PFSK-1 (cell line): Measurements from ENCODE around the gene PPP6R1.

ENCODE experiments used
- FOXP2 ChIP-seq: optimal IDR thresholded peaks from 2 replicates; pipeline ENCODE3; 2011; ENCODE audit warnings: borderline replicate concordance, control low read depth, inconsistent platforms; ENCODE audit not compliant: insufficient read depth; ENCODE audit errors: extremely low read length, extremely low read depth
- POLR2AphosphoS5 ChIP-seq: IDR thresholded peaks from 2 replicates; pipeline ENCODE4 v1.6.1; 2012; ENCODE audit warnings: low read depth, mild to moderate bottlenecking, control low read depth, low read length, moderate library complexity
- SIN3A ChIP-seq: IDR thresholded peaks from 2 replicates; pipeline ENCODE4 v1.6.1; 2012; ENCODE audit warnings: mild to moderate bottlenecking, low read length, moderate library complexity, borderline replicate concordance; ENCODE audit not compliant: insufficient read depth
- TAF1 ChIP-seq: IDR thresholded peaks from 2 replicates; pipeline ENCODE4 v1.6.1; 2012; ENCODE audit warnings: low read length, control low read depth, borderline replicate concordance; ENCODE audit not compliant: insufficient read depth
- TF ChIP-seq, protein P1 (sequence below), 2 experiments: IDR thresholded peaks; 2 replicates each; pipeline versions ENCODE4 v1.6.1 to v1.8.0; 2011 to 2012; ENCODE audit warnings: low read depth in 2 of 2, low read length in 2 of 2, control low read depth in 1 of 2, inconsistent platforms in 1 of 2, mild to moderate bottlenecking in 1 of 2, moderate library complexity in 1 of 2; ENCODE audit not compliant: insufficient read depth in 1 of 2

Gene PPP6R1

DNA sequence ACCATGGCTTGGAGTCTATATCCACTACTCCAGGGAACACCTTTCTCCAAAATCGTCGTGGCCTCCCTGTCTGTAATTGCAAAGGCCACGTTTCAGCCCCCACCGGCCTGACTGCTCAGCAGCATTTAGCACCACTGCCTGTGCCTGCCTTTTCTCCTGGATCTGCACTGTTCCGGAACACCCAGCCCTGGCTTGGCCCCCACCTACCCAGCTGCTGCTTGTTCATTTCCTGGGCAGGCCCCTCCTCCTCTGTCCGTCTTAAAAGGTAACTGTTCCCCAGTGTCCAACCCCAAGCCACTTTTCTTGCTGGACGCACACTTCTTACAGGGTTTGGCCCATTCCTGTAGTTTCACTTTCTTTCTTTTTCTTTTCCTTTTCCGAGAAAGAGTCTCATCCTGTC lies 70.2 kb downstream of the PPP6R1 start:
- TF ChIP-seq TAF1 (no peak), POLR2AphosphoS5 (0 out of 2 replicates have a peak, but pooled peaks have one; percentile 20)
- TF ChIP-seq, protein P1, sequence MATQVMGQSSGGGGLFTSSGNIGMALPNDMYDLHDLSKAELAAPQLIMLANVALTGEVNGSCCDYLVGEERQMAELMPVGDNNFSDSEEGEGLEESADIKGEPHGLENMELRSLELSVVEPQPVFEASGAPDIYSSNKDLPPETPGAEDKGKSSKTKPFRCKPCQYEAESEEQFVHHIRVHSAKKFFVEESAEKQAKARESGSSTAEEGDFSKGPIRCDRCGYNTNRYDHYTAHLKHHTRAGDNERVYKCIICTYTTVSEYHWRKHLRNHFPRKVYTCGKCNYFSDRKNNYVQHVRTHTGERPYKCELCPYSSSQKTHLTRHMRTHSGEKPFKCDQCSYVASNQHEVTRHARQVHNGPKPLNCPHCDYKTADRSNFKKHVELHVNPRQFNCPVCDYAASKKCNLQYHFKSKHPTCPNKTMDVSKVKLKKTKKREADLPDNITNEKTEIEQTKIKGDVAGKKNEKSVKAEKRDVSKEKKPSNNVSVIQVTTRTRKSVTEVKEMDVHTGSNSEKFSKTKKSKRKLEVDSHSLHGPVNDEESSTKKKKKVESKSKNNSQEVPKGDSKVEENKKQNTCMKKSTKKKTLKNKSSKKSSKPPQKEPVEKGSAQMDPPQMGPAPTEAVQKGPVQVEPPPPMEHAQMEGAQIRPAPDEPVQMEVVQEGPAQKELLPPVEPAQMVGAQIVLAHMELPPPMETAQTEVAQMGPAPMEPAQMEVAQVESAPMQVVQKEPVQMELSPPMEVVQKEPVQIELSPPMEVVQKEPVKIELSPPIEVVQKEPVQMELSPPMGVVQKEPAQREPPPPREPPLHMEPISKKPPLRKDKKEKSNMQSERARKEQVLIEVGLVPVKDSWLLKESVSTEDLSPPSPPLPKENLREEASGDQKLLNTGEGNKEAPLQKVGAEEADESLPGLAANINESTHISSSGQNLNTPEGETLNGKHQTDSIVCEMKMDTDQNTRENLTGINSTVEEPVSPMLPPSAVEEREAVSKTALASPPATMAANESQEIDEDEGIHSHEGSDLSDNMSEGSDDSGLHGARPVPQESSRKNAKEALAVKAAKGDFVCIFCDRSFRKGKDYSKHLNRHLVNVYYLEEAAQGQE (IDR thresholded peaks at IDR 0.05; ENCODE audit: insufficient read depth in 1 of 2, low read depth in 2 of 2, low read length in 2 of 2): peak in 1 of 2 experiments; percentile 30; a peak in 1 of 4 replicates

DNA sequence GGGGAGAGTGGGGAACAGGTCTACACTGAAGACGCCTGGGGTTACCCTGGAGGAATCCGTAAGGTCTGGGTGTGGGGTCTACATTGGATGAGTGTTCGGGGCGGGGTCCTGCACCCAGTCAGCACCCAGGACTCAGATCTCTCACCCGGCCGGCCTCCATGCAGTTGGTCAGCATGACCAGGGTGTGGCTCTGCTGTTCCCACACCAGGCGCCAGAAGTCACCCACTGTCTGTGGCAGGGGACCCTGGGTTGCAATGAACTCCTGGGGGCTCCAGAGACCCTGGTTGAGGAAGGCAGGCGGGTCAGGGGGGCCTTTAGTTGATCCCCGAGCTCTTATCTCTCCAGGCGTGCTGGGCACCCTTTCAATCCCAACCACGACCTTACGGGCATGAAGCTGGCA lies 72.7 kb downstream of the PPP6R1 start:
- TF ChIP-seq POLR2AphosphoS5: no peak
- TF ChIP-seq SIN3A: no peak
- no peak for TF ChIP-seq FOXP2
- TF ChIP-seq, protein P1 (IDR thresholded peaks at IDR 0.05; ENCODE audit: insufficient read depth in 1 of 2, low read depth in 2 of 2, low read length in 2 of 2): no peak
- no peak for TF ChIP-seq TAF1

DNA sequence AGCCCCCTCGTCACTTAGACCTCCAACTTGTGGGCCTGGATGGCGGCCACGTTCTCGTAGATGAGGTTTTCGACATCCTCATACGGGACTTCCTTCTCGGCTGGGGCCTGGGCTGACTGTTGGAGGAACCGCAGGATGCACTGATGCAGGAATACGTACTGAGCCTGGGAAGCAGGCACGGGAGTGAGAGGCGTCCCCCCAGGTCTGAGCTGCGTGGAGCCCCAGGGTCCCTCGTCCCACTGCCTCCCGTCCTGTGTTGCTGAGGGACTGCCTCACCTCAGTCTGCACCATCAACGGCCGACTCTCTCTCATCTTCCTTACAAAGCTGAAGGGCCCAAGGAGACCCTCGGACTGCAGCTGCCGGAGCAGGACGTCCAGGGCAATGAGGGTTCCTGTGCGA lies 77.1 kb downstream of the PPP6R1 start:
- TF ChIP-seq FOXP2 (no peak), TAF1 (no peak), SIN3A (no peak), POLR2AphosphoS5 (no peak)
- TF ChIP-seq, protein P1 (IDR thresholded peaks at IDR 0.05; ENCODE audit: insufficient read depth in 1 of 2, low read depth in 2 of 2, low read length in 2 of 2): no peak
